Neural progenitor cell (in vitro differentiated cells): ENCODE data around the gene KLHL30. TPM values are rescaled to one million over a fixed set of nuclear protein-coding genes. Genes with fewer than 3 reads are reported as not detected.

ENCODE experiments used
- DNase-seq: peaks from one replicate; pipeline ENCODE4 v3.0.0-alpha.2; 2016; ENCODE audit warnings: low spot score
- H2AFZ ChIP-seq: fragments of 200-600 bp; sonication (generic); replicated peaks from 2 replicates; pipeline ENCODE4 v1.6.1; 2016; ENCODE audit warnings: antibody characterized with exemption
- H3F3A ChIP-seq: fragments of 200-600 bp; sonication (generic); 2 replicates; pipeline ENCODE4 v1.6.1; 2016; ENCODE audit warnings: antibody characterized with exemption, low read depth
- H3K27ac ChIP-seq: fragments of 200-600 bp; sonication (generic); 2 replicates; pipeline ENCODE4 v1.5.1; 2016; ENCODE audit warnings: mild to moderate bottlenecking
- H3K27me3 ChIP-seq: fragments of 200-600 bp; sonication (generic); 2 replicates; pipeline ENCODE4 v1.6.1; 2016; ENCODE audit warnings: mild to moderate bottlenecking, moderate library complexity
- H3K36me3 ChIP-seq: fragments of 200-600 bp; sonication (generic); 2 replicates; pipeline ENCODE4 v1.5.1; 2016
- H3K4me1 ChIP-seq: fragments of 200-600 bp; sonication (generic); 2 replicates; pipeline ENCODE4 v1.6.1; 2016; ENCODE audit warnings: mixed run types
- H3K4me2 ChIP-seq: fragments of 200-600 bp; sonication (generic); 2 replicates; pipeline ENCODE4 v1.6.1; 2016
- H3K4me3 ChIP-seq: fragments of 200-600 bp; sonication (generic); 2 replicates; pipeline ENCODE4 v1.5.1; 2016
- H3K79me2 ChIP-seq: fragments of 200-600 bp; sonication (generic); 2 replicates; pipeline ENCODE4 v1.6.1; 2016; ENCODE audit warnings: low read depth
- H3K9ac ChIP-seq: fragments of 200-600 bp; sonication (generic); 2 replicates; pipeline ENCODE4 v1.6.1; 2016
- H3K9me3 ChIP-seq: fragments of 200-600 bp; sonication (generic); 2 replicates; pipeline ENCODE4 v1.5.1; 2016; ENCODE audit warnings: low read depth
- H4K20me1 ChIP-seq: fragments of 200-600 bp; sonication (generic); 2 replicates; pipeline ENCODE4 v1.6.1; 2016; ENCODE audit warnings: low read depth
- H3K27ac Mint-ChIP-seq: 3 replicates; pipeline ENCODE4 v1.8.0; 2021; ENCODE audit warnings: mixed read lengths
- H3K27me3 Mint-ChIP-seq: 2 replicates; pipeline ENCODE4 v1.8.0; 2022; ENCODE audit warnings: low read depth, mild to moderate bottlenecking, inconsistent platforms, moderate library complexity, mixed read lengths; ENCODE audit not compliant: insufficient read depth
- H3K36me3 Mint-ChIP-seq: 3 replicates; pipeline ENCODE4 v1.8.0; 2021; ENCODE audit warnings: mixed read lengths
- H3K4me1 Mint-ChIP-seq: 3 replicates; pipeline ENCODE4 v1.8.0; 2021; ENCODE audit warnings: mixed read lengths
- H3K4me3 Mint-ChIP-seq: 3 replicates; pipeline ENCODE4 v1.8.0; 2021; ENCODE audit warnings: mild to moderate bottlenecking, moderate library complexity, mixed read lengths
- H3K9me3 Mint-ChIP-seq: 3 replicates; pipeline ENCODE4 v1.8.0; 2020; ENCODE audit warnings: mixed read lengths
- EZH2 ChIP-seq: fragments of 200-600 bp; sonication (generic); IDR thresholded peaks from 2 replicates; pipeline ENCODE4 v1.6.1; 2017; ENCODE audit warnings: antibody characterized with exemption, mild to moderate bottlenecking, moderate library complexity
- EZH2phosphoT487 ChIP-seq: fragments of 200-600 bp; sonication (generic); IDR thresholded peaks from 2 replicates; pipeline ENCODE4 v1.6.1; 2017; ENCODE audit warnings: antibody characterized with exemption
- total RNA-seq: library from RNA; depleted of rRNA; stranded (reverse); fragments of >200 nt; gene quantifications from 2 replicates; pipeline ENCODE4 v1.2.3, GENCODE V29; 2015; ENCODE audit warnings: low replicate concordance
- TF ChIP-seq, protein P1 (sequence below): fragments of 200-600 bp; sonication (generic); IDR thresholded peaks from 2 replicates; pipeline ENCODE4 v1.5.1; 2017; ENCODE audit warnings: antibody characterized with exemption, mild to moderate bottlenecking

The KLHL30 gene
- total RNA-seq, 1 donor from 2014 or later = not detected

GRCh38 chr2:238124488-238125126, 13.9 kb upstream of the KLHL30 start:
- Histone ChIP-seq H2AFZ (no peak overlapping the region), H3F3A (peaks cover 9% of the 10 kb centered on the region), H3K36me3 (no peaks in the 10 kb centered on the region), H3K9ac (no peak overlapping the region), H3K9me3 (no peaks in the 10 kb centered on the region), H4K20me1 (no peaks in the 10 kb centered on the region), H3K27me3 (no peaks in the 10 kb centered on the region), H3K79me2 (no peaks in the 10 kb centered on the region), H3K4me2 (no peak overlapping the region), H3K4me1 (peaks cover 7% of the 10 kb centered on the region), H3K4me3 (no peak overlapping the region), H3K27ac (no peak overlapping the region)
- no peak overlapping the region for H3K27ac Mint-ChIP-seq
- TF ChIP-seq EZH2phosphoT487 (no peak), EZH2 (no peak)
- TF ChIP-seq, protein P1, sequence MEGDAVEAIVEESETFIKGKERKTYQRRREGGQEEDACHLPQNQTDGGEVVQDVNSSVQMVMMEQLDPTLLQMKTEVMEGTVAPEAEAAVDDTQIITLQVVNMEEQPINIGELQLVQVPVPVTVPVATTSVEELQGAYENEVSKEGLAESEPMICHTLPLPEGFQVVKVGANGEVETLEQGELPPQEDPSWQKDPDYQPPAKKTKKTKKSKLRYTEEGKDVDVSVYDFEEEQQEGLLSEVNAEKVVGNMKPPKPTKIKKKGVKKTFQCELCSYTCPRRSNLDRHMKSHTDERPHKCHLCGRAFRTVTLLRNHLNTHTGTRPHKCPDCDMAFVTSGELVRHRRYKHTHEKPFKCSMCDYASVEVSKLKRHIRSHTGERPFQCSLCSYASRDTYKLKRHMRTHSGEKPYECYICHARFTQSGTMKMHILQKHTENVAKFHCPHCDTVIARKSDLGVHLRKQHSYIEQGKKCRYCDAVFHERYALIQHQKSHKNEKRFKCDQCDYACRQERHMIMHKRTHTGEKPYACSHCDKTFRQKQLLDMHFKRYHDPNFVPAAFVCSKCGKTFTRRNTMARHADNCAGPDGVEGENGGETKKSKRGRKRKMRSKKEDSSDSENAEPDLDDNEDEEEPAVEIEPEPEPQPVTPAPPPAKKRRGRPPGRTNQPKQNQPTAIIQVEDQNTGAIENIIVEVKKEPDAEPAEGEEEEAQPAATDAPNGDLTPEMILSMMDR = no peak
- no peak for DNase-seq
- no peak overlapping the region for H3K4me3 Mint-ChIP-seq
- H3K9me3 Mint-ChIP-seq = no peaks in the 10 kb centered on the region
- H3K4me1 Mint-ChIP-seq = no peaks in the 10 kb centered on the region
- peaks cover 2% of the 10 kb centered on the region for H3K27me3 Mint-ChIP-seq
- no peaks in the 10 kb centered on the region for H3K36me3 Mint-ChIP-seq

- Histone ChIP-seq H3K4me1 (peaks cover 5% of the 10 kb centered on the region), H3K27me3 (no peaks in the 10 kb centered on the region), H3K9me3 (no peaks in the 10 kb centered on the region), H3K9ac (no peak overlapping the region), H3K79me2 (no peaks in the 10 kb centered on the region), H3K36me3 (no peaks in the 10 kb centered on the region), H3K4me2 (no peak overlapping the region), H2AFZ (no peak overlapping the region), H3K4me3 (no peak overlapping the region), H3F3A (peaks cover 9% of the 10 kb centered on the region), H3K27ac (no peak overlapping the region), H4K20me1 (no peaks in the 10 kb centered on the region)
- no peak for TF ChIP-seq EZH2phosphoT487
- TF ChIP-seq, protein P1 = no peak
- no peak for TF ChIP-seq EZH2
- H3K9me3 Mint-ChIP-seq = no peaks in the 10 kb centered on the region
- no peaks in the 10 kb centered on the region for H3K36me3 Mint-ChIP-seq
- no peaks in the 10 kb centered on the region for H3K4me1 Mint-ChIP-seq
- no peak for DNase-seq
- H3K27me3 Mint-ChIP-seq = no peaks in the 10 kb centered on the region
- no peak overlapping the region for H3K4me3 Mint-ChIP-seq
- no peak overlapping the region for H3K27ac Mint-ChIP-seq
Observed at GRCh38 chr2:238125127-238125885, 13.2 kb upstream of the KLHL30 start.

DNA sequence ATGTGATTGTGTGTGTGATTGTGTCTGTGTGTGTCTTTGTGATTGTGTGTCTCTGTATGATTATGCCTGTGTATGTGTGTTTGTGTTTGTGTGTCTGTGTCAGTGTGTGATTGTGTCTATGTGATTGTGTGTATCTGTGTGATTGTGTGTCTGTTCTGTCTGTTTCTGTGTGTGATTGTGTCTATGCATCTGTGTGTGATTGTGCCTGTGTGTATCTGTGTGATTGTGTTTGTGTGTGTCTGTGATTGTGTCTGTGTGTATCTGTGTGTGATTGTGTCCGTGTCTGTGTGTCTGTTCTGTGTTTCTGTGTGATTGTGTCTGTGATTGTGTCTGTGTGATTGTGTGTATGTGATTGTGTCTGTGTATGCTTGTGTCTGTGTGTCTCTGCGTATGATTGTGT, 12.1 kb upstream of the KLHL30 start:
- H3F3A ChIP-seq = peaks cover 9% of the 10 kb centered on the region
- no peak overlapping the region for H3K4me3 Mint-ChIP-seq
- no peaks in the 10 kb centered on the region for H3K9me3 Mint-ChIP-seq
- no peaks in the 10 kb centered on the region for H4K20me1 ChIP-seq
- TF ChIP-seq EZH2 (no peak), EZH2phosphoT487 (no peak)
- TF ChIP-seq, protein P1 = no peak
- no peak overlapping the region for H3K4me3 ChIP-seq
- H3K4me1 Mint-ChIP-seq = no peaks in the 10 kb centered on the region
- no peaks in the 10 kb centered on the region for H3K27me3 ChIP-seq
- no peaks in the 10 kb centered on the region for H3K36me3 Mint-ChIP-seq
- no peak overlapping the region for H3K27ac Mint-ChIP-seq
- no peak overlapping the region for H3K9ac ChIP-seq
- H3K4me1 ChIP-seq = no peaks in the 10 kb centered on the region
- no peak overlapping the region for H2AFZ ChIP-seq
- no peaks in the 10 kb centered on the region for H3K27me3 Mint-ChIP-seq
- no peak for DNase-seq
- no peaks in the 10 kb centered on the region for H3K36me3 ChIP-seq
- H3K9me3 ChIP-seq = no peaks in the 10 kb centered on the region
- H3K4me2 ChIP-seq = no peak overlapping the region
- H3K79me2 ChIP-seq = no peaks in the 10 kb centered on the region
- no peak overlapping the region for H3K27ac ChIP-seq
